ENCODE data around the gene DDX27. TPM values are rescaled to one million over a fixed set of nuclear protein-coding genes. Genes with fewer than 3 reads are reported as not detected.

DDX27 gene
- total and polyA plus RNA-seq, 2 of the 8 experiments (the other 6 are each of a cell fraction or from before 2014, with no cell fraction given): 42.7 to 51.0 TPM

GRCh38 chr20:49262444-49262843 is 43.2 kb downstream of the DDX27 start:
- Histone ChIP-seq H4K20me1 (replicated peaks in 1 of 2; ENCODE audit: control insufficient read depth in 1 of 2, insufficient read depth in 2 of 2, low read length in 2 of 2) (peaks cover 0 to 5% of the 10 kb centered on the region in 2 experiments), H3K79me1 (ENCODE audit: low read depth, low read length) (0 out of 2 replicates have a peak, but pooled peaks cover 3% of the 10 kb centered on the region), H2BK20ac (ENCODE audit: low read length) (no peak overlapping the region), H2BK120ac (replicated peaks; ENCODE audit: low read depth, low read length) (no peak overlapping the region), H2AK5ac (ENCODE audit: low read depth, low read length) (no peak overlapping the region), H3K4me1 (replicated peaks in 1 of 4; ENCODE audit: control insufficient read depth in 3 of 4, insufficient read depth in 4 of 4, low read length in 3 of 4) (no peaks in the 10 kb centered on the region), H4K91ac (replicated peaks; ENCODE audit: insufficient read length, low read length) (no peak overlapping the region), H3K18ac (ENCODE audit: extremely low read depth, low read length) (no peak overlapping the region), H3K79me2 (ENCODE audit: control insufficient read depth in 1 of 2, insufficient read depth in 2 of 2, low read length in 2 of 2) (peaks cover 0 to 12% of the 10 kb centered on the region in 2 experiments; a peak in 2 of 4 replicates), H3K4me3 (ENCODE audit: extremely low read depth in 1 of 4, insufficient read depth in 2 of 4, low read depth in 3 of 4, low read length in 4 of 4) (no peak overlapping the region), H3K4me2 (ENCODE audit: insufficient read depth in 1 of 2, low read depth in 2 of 2, low read length in 2 of 2) (no peak overlapping the region), H3K23ac (ENCODE audit: insufficient read length) (no peak overlapping the region), H3K14ac (ENCODE audit: insufficient read length) (no peak overlapping the region), H4K5ac (ENCODE audit: insufficient read length, low read depth, low read length) (no peak overlapping the region), H3K36me3 (ENCODE audit: control insufficient read depth in 2 of 4, insufficient read depth in 4 of 4, low read length in 3 of 4) (peaks cover 13 to 57% (median 35%) of the 10 kb centered on the region in 4 experiments), H3K9ac (replicated peaks in 1 of 4; ENCODE audit: extremely low read depth in 1 of 4, low read depth in 3 of 4, low read length in 3 of 4) (no peak overlapping the region), H3K56ac (replicated peaks; ENCODE audit: insufficient read length, low read depth, low read length) (no peak overlapping the region), H3K23me2 (ENCODE audit: low read depth, low read length) (no peaks in the 10 kb centered on the region), H3K27ac (ENCODE audit: low read depth, low read length) (no peak overlapping the region), H3K4ac (replicated peaks; ENCODE audit: insufficient read length, low read depth, low read length) (no peak overlapping the region), H3K27me3 (replicated peaks in 1 of 4; ENCODE audit: control insufficient read depth in 3 of 4, extremely low read depth in 1 of 4, insufficient read depth in 3 of 4, low read length in 3 of 4) (no peaks in the 10 kb centered on the region), H4K8ac (ENCODE audit: extremely low read depth, insufficient read depth, low read length) (no peak overlapping the region), H2AFZ (ENCODE audit: low read length) (no peak overlapping the region), H2BK5ac (ENCODE audit: low read depth, low read length) (no peak overlapping the region), H2BK15ac (ENCODE audit: low read length) (no peak overlapping the region), H3K9me3 (ENCODE audit: insufficient read depth in 2 of 2, low read depth in 1 of 2, low read length in 1 of 2) (no peaks in the 10 kb centered on the region), H2BK12ac (ENCODE audit: low read depth, low read length) (no peak overlapping the region)
- no peak for TF ChIP-seq CREB1 (IDR thresholded peaks at IDR 0.05)
- no peak for TF ChIP-seq TEAD4 (IDR thresholded peaks at IDR 0.05; ENCODE audit: low read depth, low read length)
- TF ChIP-seq ZNF274 (IDR thresholded peaks at IDR 0.05; ENCODE audit: borderline replicate concordance, extremely low read depth, low read length): no peak
- no peak for TF ChIP-seq SIX5 (IDR thresholded peaks at IDR 0.05; ENCODE audit: low read depth, low read length)
- TF ChIP-seq CBX5 (IDR thresholded peaks at IDR 0.05; ENCODE audit: low read depth, low read length): no peak
- no peak for TF ChIP-seq YY1 (IDR thresholded peaks at IDR 0.05; ENCODE audit: low read depth, low read length)
- TF ChIP-seq TCF12 (IDR thresholded peaks at IDR 0.05; ENCODE audit: low read depth, low read length): no peak
- TF ChIP-seq MAFK (IDR thresholded peaks at IDR 0.05; ENCODE audit: low read depth, low read length): no peak
- TF ChIP-seq KDM1A (IDR thresholded peaks at IDR 0.05; ENCODE audit: borderline replicate concordance, low read length): no peak
- no peak for TF ChIP-seq SRF (IDR thresholded peaks at IDR 0.05; ENCODE audit: low read depth, low read length)
- TF ChIP-seq HDAC2 (IDR thresholded peaks at IDR 0.05; ENCODE audit: borderline replicate concordance in 1 of 2, low read depth in 2 of 2, low read length in 2 of 2): no peak
- no peak for TF ChIP-seq SIRT6 (IDR thresholded peaks at IDR 0.05; ENCODE audit: low read length)
- no peak for TF ChIP-seq KDM5A (IDR thresholded peaks at IDR 0.05; ENCODE audit: low read length)
- ChIA-PET CTCF (ENCODE audit: partially characterized antibody) (interaction anchor here (0.6 to 1.3 kb wide), 4 partner anchors 9 to 58 kb away, joined by 3 to 4 read pairs (median 3); no protein-coding TSS in a partner anchor), POLR2A (ENCODE audit: partially characterized antibody) (interaction anchor here (0.9 to 13.0 kb wide), 2 partner anchors 12 to 17 kb away, joined by 3 to 114 read pairs; partner anchors contain the start of gene ZNFX1)
- FAIRE-seq (no peak), DNase-seq (ENCODE audit: low read depth in 1 of 2, low spot score in 2 of 2) (no peak)
- WGBS, 2 experiments (ENCODE audit: extremely low coverage in 1 of 2, insufficient coverage in 1 of 2, insufficient read length in 1 of 2, insufficient replicate concordance in 2 of 2, low coverage in 1 of 2, low lambda C conversion rate in 2 of 2, missing lambda C conversion rate in 1 of 2): 92% methylated on average over 1 of the region's 1 CpG; no CpG with 5 or more reads in 1 of the 2 experiments

All from H1 (cell line).